Duodenal mucosa (tissue), 2 donors: ENCODE measurements around the gene UBL5.

ENCODE experiments used
- H3K27ac ChIP-seq: one replicate; pipeline ENCODE4 v1.7.0; 2013; ENCODE audit warnings: low read depth, low read length
- H3K27me3 ChIP-seq, 2 donors: one replicate each; pipeline ENCODE4 v1.7.0; 2013; ENCODE audit warnings: low read length in 2 of 2, control low read depth in 1 of 2; ENCODE audit not compliant: insufficient read depth in 2 of 2, control insufficient read depth in 1 of 2
- H3K36me3 ChIP-seq, 2 donors: one replicate each; pipeline ENCODE4 v1.7.0; 2013; ENCODE audit warnings: low read length in 2 of 2, control low read depth in 1 of 2; ENCODE audit not compliant: insufficient read depth in 2 of 2, control insufficient read depth in 1 of 2
- H3K4me1 ChIP-seq, 2 donors: one replicate each; pipeline ENCODE4 v1.7.0; 2013; ENCODE audit warnings: low read length in 2 of 2, control low read depth in 1 of 2; ENCODE audit not compliant: insufficient read depth in 2 of 2, control insufficient read depth in 1 of 2
- H3K4me3 ChIP-seq, 2 donors: one replicate each; pipeline ENCODE4 v1.7.0; 2013; ENCODE audit warnings: low read length in 2 of 2, low read depth in 1 of 2
- H3K9ac ChIP-seq, 2 donors: one replicate each; pipeline ENCODE4 v1.7.0; 2013; ENCODE audit warnings: low read length in 2 of 2, low read depth in 1 of 2
- H3K9me3 ChIP-seq, 2 donors: one replicate each; pipeline ENCODE4 v1.7.0; 2013; ENCODE audit warnings: low read length in 2 of 2, control low read depth in 1 of 2; ENCODE audit not compliant: control insufficient read depth in 1 of 2

UBL5 gene

DNA sequence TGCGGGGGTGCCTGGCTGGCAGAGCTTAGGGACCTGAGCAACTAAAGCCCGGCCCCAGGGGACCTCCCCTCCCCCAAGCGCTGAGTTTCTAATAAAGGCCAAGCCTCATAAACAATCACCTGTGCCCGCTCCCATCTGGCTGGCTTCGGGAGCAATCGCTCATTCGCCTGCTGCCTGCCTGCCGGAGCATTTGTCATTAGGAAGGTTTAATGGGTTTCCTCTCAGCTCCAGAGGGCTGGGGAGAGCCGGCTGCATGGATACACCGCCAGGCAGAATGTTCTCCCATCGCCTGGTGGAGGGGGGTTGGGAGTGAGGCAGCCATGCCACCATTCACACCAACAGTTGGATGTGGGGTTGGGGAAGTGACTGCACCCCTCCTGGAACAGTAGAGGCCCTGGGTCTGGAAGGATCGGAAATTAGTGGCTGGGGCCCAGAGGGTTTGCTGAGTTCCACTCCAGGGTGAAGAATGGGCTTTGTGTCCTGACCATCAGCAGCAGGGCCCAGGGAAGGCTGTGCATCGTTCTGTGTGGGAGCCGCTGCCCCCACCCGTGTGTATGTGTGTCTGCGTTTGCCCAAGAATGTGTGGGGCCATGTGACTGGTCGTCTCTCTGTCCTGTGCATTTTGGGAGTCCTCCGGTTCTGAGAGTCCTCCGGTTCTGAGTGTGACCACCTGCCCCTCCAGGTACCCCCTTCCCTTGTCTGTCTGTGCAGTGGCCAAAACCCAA, 22.7 kb downstream of the UBL5 start:
- Histone ChIP-seq H3K27me3 (no peaks in the 10 kb centered on the region), H3K9me3 (no peaks in the 10 kb centered on the region), H3K27ac (no peak overlapping the region), H3K4me3 (no peak overlapping the region), H3K36me3 (peaks cover 18 to 26% of the 10 kb centered on the region in 2 donors), H3K9ac (no peak overlapping the region), H3K4me1 (no peaks in the 10 kb centered on the region)

DNA sequence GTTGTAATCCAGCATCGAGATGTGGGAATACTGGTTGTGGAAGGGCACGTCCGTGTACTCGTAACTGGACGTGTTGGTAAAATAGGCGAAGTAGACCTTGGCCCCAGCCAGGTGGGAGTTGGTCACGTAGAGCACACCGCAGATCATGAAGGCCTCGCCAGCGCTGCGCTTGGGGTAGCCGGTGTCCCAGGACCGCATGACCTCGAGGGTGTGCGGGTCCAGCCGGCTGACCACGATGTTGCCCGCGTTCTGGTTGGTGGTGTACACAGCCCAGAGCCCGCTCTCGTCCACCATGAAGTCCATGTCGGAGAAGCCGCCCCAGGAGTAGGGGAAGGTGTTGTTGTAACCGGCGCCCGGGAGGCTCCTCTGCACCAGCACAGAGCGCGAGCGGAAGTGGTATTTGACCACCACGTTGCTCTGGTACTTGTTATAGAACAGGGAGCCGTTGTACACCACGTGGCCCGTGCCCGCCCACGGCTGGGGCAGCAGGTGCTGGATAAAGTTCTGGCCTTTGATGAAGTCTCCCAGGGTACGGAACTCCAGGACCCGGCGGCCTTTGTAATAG, 26.6 kb downstream of the UBL5 start:
- H3K4me3 ChIP-seq: no peak overlapping the region
- H3K4me1 ChIP-seq: peaks cover 5 to 9% of the 10 kb centered on the region in 2 donors
- H3K36me3 ChIP-seq: peaks cover 0 to 7% of the 10 kb centered on the region in 2 donors
- H3K27me3 ChIP-seq: no peaks in the 10 kb centered on the region
- no peaks in the 10 kb centered on the region for H3K9me3 ChIP-seq
- H3K9ac ChIP-seq: no peak overlapping the region
- no peak overlapping the region for H3K27ac ChIP-seq

DNA sequence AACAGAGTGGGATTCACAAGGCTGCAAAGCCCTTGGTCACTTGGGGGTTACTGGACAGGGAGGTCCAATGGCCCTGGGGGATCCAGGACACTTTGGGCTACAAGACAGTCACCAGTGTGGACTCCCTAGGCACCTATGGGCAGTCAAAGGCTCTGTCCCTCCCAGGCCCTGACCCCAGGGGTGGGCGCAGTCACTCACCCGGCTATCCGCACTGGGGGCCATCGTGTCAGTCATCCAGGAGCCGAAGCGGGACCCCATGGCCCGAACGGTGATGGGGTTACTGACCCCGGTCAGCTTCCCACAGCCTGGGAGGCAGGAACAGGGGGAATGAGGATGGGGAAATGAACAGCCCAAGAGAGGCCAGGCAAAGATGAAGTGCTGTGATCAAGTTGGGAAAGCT, 28.9 kb downstream of the UBL5 start:
- peaks cover 5 to 9% of the 10 kb centered on the region in 2 donors for H3K4me1 ChIP-seq
- no peak overlapping the region for H3K27ac ChIP-seq
- H3K9me3 ChIP-seq: no peaks in the 10 kb centered on the region
- no peak overlapping the region for H3K9ac ChIP-seq
- no peak overlapping the region for H3K4me3 ChIP-seq
- no peaks in the 10 kb centered on the region for H3K27me3 ChIP-seq
- no peaks in the 10 kb centered on the region for H3K36me3 ChIP-seq

DNA sequence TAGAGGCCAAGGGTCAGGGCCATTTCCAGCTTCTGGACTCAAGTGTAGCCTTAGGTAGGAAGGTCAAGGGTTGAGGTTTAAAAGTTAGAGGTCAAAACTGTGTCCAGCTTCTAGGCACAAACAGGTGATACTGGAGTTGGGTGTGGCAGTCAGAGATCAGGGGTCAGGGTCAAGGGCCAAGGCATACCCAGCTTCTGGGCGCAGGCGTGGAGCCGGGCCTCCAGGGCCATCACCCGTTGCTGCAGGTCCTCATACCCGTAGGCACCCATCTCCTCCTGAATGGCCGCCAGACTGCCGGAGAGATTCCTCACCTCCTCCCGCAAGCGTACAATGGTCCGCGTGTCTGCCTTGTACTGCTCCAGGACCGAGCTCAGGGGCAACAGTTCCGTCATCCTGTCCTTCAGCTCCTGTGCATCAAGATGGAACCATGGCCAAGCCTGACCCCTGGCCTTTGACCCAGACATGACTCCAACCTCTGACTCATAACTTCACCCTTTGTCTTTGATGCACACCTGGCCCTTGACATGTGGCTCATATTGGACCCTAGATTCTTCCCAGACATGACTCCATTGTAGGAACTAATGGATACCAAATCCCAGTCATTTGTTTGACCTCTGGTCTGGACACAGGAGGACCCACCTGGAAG, 29.5 kb downstream of the UBL5 start:
- H3K4me3 ChIP-seq: peak overlapping the region; percentile 36 to 40
- no peaks in the 10 kb centered on the region for H3K9me3 ChIP-seq
- no peaks in the 10 kb centered on the region for H3K36me3 ChIP-seq
- no peak overlapping the region for H3K27ac ChIP-seq
- H3K4me1 ChIP-seq: peaks cover 5 to 9% of the 10 kb centered on the region in 2 donors
- H3K9ac ChIP-seq: no peak overlapping the region
- no peaks in the 10 kb centered on the region for H3K27me3 ChIP-seq

DNA sequence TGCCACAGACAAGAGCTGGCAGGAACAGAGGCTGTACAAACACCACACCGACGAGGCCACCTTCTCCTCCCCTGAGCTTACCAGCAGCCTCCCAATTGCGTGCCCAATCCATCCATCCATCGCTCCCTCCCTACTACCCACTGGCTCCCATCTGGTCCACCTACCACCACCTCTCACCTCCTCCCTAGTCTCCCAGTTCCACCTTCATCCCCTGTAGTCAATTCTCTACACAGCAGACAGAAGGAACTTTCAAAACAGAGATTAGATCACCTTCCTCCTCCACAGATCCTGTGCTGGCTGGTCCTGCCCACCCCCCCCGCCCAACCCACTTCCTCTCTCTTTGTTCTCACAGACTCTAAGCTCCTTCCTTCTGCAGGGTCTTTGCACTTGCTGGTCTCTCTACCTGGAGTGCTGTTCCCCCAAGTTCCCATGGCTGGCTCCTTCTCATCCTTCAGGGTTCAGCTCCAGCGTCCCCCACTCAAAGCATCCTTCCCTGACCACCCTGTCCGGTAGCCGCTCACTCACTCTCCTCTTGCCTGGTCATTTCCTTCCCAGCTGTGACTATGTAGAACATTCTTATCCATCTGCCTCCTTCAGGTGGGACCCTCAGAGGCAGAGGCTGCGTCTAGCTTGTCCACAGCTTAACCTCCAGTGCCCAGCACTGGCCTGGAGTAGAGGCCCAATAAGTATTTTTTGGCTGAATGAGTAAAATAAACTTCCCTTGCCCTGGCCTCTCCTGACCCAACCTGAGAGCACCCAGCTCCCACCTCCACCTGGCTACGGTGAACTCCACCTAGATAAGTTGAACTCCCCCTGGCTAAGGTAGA, 30.4 kb downstream of the UBL5 start:
- no peak overlapping the region for H3K27ac ChIP-seq
- H3K27me3 ChIP-seq: no peaks in the 10 kb centered on the region
- H3K4me3 ChIP-seq: peak overlapping the region; percentile 36 to 40
- H3K4me1 ChIP-seq: peaks cover 5 to 9% of the 10 kb centered on the region in 2 donors
- H3K9me3 ChIP-seq: no peaks in the 10 kb centered on the region
- no peaks in the 10 kb centered on the region for H3K36me3 ChIP-seq
- H3K9ac ChIP-seq: no peak overlapping the region

DNA sequence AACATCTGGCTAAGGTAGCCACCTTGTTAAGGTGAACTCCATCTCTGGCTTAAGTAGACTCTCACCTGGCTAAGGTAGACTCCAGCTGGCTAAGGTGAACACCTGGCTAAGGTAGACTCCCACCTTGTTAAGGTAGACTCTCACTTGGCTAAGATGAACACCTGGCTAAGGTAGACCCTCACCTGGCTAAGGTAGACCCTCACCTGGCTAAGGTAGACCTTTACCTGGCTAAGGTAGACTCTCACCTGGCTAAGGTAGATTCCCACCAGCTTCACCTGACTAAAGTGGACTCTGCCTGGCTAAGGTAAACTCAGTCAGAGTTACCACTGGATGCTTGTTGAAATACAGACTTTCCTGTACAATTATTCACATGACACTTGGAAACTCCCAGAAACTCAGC, 31.0 kb downstream of the UBL5 start:
- no peak overlapping the region for H3K4me3 ChIP-seq
- no peak overlapping the region for H3K9ac ChIP-seq
- no peaks in the 10 kb centered on the region for H3K27me3 ChIP-seq
- H3K36me3 ChIP-seq: no peaks in the 10 kb centered on the region
- H3K27ac ChIP-seq: no peak overlapping the region
- no peaks in the 10 kb centered on the region for H3K9me3 ChIP-seq
- peaks cover 5 to 9% of the 10 kb centered on the region in 2 donors for H3K4me1 ChIP-seq

DNA sequence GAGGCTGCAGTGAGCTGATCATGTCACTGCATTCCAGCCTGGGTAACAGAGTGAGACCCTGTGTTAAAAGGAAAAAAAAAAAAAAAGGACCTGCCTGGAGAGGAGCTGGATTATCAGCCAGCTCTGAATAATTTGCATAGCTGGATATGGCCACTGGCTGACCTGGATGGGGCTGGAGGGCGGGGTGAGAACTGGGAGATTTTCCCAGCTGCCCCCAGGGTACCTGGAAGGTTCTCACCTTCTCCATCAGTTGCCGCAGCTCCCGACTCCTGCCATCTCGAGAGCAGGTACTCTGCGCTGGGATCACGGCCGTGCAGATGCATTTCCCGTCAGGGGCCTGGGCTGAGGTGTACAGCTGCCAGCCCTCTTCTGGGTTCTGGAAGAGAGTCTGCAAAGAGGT, 32.7 kb downstream of the UBL5 start:
- Histone ChIP-seq H3K36me3 (no peaks in the 10 kb centered on the region), H3K4me1 (peaks cover 5 to 9% of the 10 kb centered on the region in 2 donors), H3K9ac (no peak overlapping the region), H3K27ac (no peak overlapping the region), H3K4me3 (no peak overlapping the region), H3K9me3 (no peaks in the 10 kb centered on the region), H3K27me3 (no peaks in the 10 kb centered on the region)

DNA sequence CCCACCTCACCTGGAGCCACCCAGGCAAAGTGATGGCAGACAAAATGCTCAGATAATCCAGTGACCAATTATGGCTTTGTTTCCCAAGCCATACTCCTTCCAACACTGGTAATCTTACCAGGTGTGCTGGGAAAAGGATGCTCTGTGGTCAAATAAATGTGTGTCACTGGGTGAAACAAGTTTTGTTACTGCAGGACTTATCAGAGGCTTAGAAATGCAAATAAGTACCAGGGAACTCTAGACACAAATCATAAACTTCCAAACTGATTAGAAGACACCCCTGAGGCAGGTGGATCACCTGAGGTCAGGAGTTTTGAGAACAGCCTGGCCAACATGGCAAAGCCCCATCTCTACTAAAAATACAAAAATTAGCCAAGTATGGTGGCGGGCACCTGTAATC, 33.8 kb downstream of the UBL5 start:
- H3K36me3 ChIP-seq: no peaks in the 10 kb centered on the region
- H3K4me3 ChIP-seq: no peak overlapping the region
- peaks cover 5 to 9% of the 10 kb centered on the region in 2 donors for H3K4me1 ChIP-seq
- no peaks in the 10 kb centered on the region for H3K27me3 ChIP-seq
- H3K27ac ChIP-seq: no peak overlapping the region
- no peaks in the 10 kb centered on the region for H3K9me3 ChIP-seq
- no peak overlapping the region for H3K9ac ChIP-seq

DNA sequence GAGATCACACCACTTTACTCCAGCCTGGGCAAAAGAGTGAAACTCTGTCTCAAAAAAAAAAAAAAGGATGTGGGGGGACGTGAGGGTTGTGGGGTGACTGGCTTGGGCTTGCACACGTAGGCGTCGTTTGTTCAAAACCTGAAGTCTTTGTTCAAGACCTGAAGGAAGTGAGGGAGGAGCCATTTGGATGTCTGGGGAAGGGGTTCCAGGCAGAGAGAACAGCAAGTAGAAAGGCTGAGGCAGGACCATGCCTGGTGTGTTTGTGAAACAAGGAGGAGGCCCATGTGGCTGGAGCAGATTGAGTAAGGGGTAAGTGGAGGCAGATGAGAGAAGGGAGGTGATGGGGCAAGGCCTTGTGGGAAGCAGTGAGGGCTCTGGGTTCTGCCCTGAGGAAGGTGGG, 35.2 kb downstream of the UBL5 start:
- Histone ChIP-seq H3K4me3 (no peak overlapping the region), H3K27me3 (no peaks in the 10 kb centered on the region), H3K27ac (no peak overlapping the region)

DNA sequence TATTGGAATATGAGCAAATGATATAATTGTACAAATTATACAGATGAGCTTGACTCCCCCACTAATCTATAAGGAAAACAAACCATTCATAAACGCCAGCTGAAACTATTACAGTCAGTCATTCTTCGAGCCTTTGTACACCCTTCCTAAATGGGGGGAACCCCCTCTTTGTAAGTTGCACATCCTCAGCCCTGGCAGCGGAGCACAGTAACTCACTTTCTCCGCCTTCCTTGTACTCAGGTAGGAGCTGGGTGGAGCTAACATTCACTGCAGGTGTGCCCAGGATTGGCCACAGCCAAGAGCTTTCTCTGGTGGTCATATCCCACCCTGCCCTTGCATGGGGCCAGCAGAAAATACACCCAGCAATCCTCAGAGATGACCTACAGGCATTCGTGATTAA, 36.0 kb downstream of the UBL5 start:
- Histone ChIP-seq H3K27me3 (no peaks in the 10 kb centered on the region), H3K36me3 (no peaks in the 10 kb centered on the region), H3K4me1 (no peaks in the 10 kb centered on the region), H3K9me3 (no peaks in the 10 kb centered on the region), H3K9ac (no peak overlapping the region), H3K27ac (no peak overlapping the region), H3K4me3 (no peak overlapping the region)

More for the DNA sequence above, 35.2 kb downstream of the UBL5 start:
- Histone ChIP-seq H3K36me3 (no peaks in the 10 kb centered on the region), H3K9me3 (no peaks in the 10 kb centered on the region), H3K4me1 (peaks cover 0 to under 1% of the 10 kb centered on the region in 2 donors), H3K9ac (no peak overlapping the region)
